Stimulated activated CD8-positive, alpha-beta memory T cell treated with anti-CD3 and anti-CD28 coated beads, Interleukin-2, amount 100 ng/mL, for 48 hours (primary cell): Measurements from ENCODE around the gene MPRIP.

Experiments
- DNase-seq, 2 donors: peaks; one replicate each; pipeline ENCODE4 v3.0.0-alpha.2; 2020; ENCODE audit warnings: low read depth in 2 of 2

MPRIP gene

GRCh38 chr17:17028059-17028877 lies 14.0 kb upstream of the MPRIP start:
- no peak for DNase-seq

DNA sequence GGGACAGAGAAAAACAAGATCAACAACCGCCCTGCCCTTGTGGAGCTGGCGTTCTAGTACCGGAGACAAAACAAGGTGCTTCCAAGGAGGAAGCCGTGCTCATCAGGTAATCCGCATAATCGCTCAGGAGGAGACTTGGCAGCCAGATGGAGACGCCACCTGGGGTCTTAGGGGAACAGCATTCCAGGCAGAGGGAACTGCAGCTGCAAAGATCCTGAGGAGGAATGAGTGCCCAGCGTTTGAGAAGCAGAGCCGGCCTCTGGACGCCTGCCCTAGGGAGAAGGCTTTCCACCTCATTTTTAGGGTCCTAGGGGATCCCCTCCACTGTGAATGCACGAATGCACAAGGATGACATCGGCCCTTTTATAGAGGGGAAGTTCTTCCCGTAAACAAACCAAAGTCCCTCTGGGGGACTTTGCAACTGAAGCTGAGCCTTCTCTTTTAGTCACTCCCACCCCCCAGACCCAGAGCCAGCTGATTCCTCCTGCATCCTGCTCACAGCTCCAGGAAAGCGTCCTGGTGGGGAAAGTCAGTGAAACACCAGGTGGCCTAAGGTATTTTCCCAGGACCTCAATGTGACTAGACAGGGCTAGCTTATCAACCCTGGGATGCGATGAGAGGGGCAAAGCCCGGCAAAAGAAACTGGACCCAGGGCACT lies 13.2 kb upstream of the MPRIP start:
- DNase-seq, result no peak

DNA sequence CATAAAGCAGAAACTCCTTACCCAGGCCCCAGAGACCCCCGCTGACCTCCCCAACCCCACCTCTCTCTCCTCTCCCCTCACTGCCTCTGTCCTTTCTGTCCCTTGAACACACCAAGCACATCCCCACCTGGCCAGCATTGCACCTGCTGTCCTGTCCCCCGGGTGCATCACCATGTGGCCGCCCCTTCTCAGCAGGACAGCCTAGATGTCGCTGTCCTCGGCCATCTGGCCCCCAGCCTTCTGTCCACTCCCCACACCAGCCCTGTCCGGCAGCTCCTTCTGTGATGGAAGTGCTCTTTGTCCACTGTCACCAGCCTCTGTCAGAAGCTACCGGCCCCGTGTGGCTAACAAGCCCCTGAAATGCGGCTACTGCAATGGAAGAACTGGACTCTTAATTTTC lies 12.3 kb upstream of the MPRIP start:
- no peak for DNase-seq

DNA sequence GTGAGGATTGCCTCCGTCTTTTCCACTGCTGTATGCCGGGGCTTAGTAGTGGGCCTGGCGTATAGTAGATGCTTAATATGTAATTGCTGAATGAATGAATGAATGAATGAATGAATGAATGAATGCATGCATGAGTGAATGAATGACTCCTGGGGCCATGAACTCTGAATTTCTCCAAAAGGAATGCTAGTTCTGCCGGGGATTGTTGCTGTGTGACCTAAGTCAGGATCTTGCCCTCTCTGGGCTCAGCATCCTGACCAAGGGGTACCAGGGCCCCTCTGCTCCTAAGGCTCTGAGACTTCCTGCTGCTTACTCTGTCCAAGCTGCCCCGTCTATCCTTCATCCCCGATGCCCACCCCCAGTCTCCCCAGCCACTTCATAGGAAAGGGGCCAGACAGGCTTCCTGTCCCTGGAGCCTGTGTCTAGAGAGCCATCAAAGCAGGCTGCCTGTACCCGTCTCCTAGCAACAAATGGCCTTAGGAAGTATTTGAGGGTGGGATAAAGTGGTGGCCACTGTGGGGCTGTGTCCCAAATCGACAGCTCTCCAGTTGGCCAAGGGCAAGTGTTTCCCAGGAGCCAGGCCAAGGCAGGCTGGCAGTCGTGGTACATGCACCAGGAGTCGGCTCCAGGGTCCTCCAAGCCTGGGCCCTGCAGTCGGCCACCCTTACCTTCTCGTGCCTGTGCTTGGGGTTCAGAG lies 11.6 kb upstream of the MPRIP start:
- DNase-seq, result no peak

- DNase-seq, result no peak
Measured at GRCh38 chr17:17032131-17032692, 10.0 kb upstream of the MPRIP start.

DNA sequence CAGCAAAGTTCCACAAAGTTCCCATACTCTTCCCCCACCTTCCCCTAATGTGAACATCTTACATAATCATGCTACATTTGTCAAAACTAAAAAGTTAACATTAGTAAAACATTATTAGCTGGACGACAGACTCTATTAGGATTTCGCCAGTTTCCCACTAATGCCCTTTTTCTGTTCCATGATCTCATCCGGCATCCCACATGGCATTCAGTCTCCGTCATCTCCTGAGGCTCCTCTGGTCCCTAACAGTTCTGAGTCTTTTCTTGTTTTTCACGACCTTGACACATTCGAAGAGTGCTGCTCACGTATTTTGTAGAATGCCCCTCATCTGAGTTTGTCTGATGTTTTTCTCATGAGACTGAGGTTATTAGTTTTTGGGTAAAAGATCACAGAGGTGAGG lies 8.8 kb upstream of the MPRIP start:
- no peak for DNase-seq

DNA sequence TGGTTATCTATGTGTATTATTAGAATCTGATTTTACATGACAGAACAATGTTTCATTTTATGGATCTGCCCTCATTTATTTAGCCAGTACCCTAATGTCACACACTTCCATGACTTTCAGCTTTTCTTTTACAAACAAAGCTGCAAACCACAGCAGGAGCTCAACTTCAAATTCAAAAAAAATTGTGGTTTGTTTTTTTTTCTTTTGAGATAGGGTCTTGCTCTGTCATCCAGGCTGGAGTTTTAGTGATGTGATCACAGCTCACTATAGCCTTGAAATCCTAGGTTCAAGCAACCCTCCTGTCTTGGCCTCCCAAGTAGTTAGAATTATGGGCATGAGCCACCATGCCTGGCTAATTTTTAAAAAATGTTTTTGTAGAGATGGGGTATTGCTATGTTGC lies 8.2 kb upstream of the MPRIP start:
- no peak for DNase-seq

DNA sequence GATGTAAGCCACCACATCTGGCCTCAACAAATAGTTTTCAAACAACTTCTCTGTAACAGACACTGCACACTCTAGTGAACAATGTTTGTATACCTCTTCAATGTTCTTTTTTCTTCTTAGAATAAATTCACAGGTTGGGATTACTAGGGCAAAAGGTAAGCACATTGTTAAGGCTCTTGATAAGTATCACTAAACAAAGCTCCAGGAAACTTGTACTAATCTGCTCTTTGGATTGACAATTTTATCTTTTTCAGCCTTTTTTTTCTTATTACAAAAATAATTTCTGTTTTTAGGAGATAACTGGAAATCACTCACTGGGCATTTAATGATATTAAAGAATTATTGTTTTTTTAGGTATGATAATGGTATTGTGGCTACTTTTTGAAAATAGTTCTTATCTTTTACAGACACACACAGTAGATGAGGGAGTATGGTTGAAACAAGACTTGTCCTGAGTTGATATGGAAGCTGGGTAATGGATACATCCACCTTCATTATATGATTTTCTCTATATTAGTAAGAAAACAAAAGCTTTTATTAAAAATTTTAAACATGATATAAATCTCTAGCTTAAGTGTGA lies 7.7 kb upstream of the MPRIP start:
- no peak for DNase-seq

GRCh38 chr17:17035490-17035889 lies 6.8 kb upstream of the MPRIP start:
- DNase-seq, result no peak

GRCh38 chr17:17035920-17036523 lies 6.2 kb upstream of the MPRIP start:
- DNase-seq, result no peak

GRCh38 chr17:17036524-17036998 lies 5.7 kb upstream of the MPRIP start:
- no peak for DNase-seq

DNA sequence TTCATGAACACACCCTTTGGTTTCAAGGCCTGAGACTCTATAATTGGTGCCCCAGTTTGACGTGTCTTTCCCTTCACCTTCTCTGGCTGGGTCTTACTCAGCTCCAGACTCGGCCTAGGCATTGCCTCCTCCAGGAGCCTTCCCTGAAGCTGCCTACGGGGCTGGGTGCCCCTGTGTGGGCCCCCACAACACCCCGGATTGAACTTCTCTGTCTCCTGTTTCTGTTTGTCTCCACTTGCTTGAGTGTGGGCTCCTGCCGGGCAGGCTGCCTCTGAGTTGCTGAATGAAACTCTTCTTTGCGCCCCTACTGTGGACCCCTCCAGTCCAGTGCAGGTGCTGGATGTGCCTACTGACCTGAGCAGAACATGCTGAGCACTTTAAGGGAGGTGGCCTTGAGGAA lies 2.3 kb upstream of the MPRIP start:
- no peak for DNase-seq

- no peak for DNase-seq
Measured at GRCh38 chr17:17041018-17041521, 1.2 kb upstream of the MPRIP start.

GRCh38 chr17:17041571-17042383 lies 480 bp upstream of the MPRIP start:
- peak; percentile 97 for DNase-seq

DNA sequence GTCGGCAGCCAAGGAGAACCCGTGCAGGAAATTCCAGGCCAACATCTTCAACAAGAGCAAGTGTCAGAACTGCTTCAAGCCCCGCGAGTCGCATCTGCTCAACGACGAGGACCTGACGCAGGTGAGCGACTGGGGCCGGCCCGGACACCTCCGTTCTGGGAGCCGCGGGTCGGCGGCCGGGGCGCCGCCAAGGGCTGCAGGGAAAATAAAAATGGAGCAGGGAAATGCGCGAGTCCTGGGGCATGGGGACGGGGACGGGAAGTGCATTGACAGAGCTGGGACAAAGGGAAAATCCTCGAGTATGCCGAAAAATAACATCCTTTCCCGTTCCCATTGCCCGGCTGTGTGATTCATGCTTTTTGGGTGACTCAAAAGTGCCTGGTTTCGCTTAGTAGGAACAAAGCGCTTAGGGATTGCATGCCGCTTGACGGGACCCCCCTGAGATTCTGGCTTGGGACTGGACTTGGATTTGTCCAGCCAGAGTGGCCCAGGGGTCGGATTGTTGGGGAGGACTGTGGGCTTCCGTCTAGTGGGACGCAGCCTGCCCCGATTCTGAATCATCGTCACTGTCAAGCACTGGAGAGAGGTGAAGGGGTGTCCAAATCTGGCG lies 699 bp downstream of the MPRIP start:
- peak in 1 of 2 donors; percentile 11 for DNase-seq

DNA sequence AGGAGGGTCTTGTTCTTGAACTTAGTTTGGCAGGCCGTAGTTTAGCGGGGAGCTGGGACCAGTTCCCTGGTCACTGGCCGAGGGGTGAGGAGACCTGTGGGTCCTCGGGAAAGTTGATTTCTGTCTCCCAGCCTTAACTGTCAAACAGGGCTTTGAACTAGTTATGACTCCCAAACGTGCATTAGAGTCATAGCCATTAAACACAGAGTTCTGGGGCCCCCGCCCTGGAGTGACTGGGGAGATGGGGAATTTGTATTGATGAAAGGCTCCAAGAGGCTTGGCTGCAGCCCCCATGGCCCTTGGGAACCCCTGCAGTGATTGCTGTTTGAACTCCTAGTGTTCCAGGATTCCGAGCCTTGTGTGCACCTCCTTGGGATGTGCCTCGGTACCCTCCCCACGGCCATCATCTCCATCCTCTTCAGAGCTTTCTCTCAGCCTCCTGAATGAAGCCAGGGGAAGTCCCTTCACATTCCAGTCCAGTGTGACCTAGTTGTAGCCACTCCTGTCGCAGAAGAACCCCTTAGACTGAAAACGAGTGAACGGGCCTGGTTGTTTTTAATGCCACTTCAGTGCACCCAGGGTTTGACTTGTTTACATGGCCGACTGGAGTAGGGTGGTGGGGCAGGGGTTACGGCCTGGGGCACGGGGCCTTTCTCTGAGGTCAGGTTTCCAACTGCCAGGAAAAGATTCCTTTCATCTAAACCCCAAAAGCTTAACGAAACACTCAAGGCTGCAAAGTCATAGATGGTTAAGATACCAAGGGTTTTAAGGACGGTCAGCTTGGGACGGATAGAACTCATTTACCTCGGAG lies 1.4 kb downstream of the MPRIP start:
- no peak for DNase-seq

- DNase-seq, result no peak
Measured at GRCh38 chr17:17044846-17045561, 2.7 kb downstream of the MPRIP start.

- DNase-seq, result no peak
Measured at GRCh38 chr17:17048106-17048505, 5.8 kb downstream of the MPRIP start.
